GM19240 (cell line): ENCODE results near the gene PPIP5K2.

Experiments
- DNase-seq: peaks from one replicate; pipeline ENCODE4 v3.0.0; 2011; ENCODE audit warnings: low spot score; ENCODE audit not compliant: insufficient read length

The PPIP5K2 gene

DNA sequence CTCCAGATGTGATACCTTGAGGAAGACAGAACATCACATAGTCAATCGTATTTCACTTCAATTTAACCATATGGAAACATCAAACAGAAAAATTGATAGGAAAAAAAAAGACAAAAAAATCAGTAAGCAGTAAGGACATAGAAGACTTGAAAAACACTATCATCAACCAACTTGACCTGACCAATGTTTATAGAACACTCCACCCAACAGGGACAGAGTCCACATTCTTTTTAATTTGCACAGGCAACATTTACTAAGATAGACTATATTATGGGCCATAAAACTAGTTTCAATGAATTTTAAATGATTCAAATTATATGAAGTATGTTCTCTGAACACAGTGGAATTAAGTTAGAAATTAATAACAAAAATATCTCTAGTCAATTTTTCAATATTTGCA is 117.7 kb downstream of the PPIP5K2 start:
- no peak for DNase-seq

DNA sequence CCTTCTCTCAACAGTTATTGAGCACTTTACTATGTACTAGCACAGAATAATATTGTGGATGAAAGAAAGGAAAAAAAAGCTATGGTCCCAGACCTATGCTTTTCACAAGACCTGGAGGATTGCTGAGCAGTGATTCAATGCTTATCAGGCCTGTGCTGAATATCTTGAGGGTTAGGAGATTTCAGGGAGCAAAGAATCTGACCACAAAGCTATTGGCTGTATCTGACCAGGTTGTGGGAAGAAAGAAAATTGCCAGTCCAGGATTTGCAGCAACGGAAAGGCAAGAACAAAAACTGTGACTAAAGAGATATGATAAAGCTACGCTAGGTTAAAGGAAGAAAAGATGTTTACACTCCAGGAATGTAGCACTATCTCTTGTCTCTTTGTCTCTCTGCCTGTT is 123.6 kb downstream of the PPIP5K2 start:
- no peak for DNase-seq

DNA sequence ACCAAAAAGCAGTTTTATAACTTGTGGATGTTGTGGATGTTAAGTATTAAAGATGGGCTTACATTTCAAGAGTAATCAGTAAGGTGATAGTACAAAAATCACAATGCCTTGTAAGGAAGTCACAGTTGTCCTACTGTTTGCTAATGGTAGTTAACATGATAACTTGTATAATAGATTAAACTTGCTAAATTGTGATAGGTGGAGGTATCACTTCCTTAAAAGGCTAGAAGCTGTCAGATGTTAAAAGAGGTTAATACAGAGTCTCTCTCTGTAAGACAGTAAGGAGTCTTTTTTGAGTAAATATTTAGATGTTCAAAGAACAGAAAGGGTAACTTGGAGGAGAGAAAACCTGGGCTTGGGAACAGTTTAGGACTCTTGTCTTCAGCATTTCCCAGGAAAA is 124.3 kb downstream of the PPIP5K2 start:
- no peak for DNase-seq

DNA sequence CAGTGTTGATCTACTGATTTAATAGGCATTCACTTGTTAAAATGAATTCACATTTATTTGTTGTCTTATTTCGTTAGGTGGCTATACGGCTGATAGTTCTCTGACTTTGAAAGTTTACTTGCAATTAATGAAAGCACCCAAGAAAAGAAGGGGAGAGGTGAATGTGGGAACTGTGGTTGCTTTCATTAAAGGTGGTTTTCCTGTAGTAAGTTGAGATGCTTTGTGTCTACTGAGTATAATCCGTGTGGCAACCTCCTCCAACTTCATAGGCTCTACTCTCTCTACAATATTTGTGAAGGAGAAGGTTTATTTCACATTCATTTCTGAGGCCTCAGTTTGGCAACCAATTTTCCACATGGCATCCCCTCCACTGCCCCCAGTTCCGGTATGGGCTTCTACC is 125.7 kb downstream of the PPIP5K2 start:
- DNase-seq: no peak

DNA sequence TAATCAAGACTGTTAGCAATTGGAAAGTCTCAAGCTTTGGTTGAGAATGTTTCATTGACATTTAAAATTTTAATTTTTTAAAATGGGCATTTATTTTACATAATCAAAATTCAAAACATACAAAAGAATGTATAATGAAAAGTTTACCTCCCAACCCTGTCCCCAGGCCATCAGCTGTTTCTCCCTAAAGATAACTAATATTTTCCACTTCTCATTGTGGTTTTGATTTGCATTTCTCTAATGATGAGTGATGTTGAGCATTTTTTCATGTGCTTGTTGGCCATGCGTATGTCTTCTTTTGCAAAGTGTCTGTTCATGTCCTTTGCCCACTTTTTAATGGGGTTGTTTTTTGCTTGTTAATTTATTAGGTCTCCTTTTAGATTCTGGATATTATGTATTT is 127.0 kb downstream of the PPIP5K2 start:
- no peak for DNase-seq

DNA sequence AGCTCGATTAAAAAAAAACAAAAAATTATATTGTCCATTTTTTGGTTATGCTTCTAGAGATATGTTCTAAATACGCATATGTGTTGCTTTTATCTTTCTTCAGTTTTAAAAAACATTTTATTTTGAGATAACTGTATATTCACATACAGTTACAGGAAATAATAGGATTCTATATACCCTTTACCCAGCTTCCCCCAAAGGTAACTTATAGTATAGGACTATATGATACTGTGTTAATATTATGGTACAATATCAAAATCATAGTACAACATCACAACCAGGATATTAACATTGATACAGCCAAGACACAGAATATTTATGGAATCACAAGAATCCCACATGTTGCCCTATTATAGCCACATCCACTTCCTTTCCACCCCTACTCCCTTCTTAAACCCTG is 129.0 kb downstream of the PPIP5K2 start:
- no peak for DNase-seq

DNA sequence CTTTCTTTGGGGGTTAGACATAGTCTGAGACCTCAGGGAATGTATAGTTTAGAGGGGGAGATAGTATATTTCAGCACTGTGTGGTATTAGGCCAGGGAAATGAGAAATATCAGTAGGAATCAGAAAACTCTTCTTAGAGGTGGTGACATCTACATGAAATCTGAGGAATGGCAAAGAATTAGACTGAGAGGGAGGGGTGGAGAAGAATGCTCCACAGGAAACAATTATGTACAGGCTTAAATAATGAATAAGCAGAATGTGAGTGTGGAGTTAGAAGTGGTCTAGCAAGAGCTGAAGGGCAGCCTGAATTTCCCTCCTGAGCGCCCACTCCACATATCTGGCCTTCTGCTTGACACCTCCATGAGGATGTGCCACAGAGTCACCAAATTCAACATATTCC is 134.8 kb downstream of the PPIP5K2 start:
- DNase-seq: no peak

DNA sequence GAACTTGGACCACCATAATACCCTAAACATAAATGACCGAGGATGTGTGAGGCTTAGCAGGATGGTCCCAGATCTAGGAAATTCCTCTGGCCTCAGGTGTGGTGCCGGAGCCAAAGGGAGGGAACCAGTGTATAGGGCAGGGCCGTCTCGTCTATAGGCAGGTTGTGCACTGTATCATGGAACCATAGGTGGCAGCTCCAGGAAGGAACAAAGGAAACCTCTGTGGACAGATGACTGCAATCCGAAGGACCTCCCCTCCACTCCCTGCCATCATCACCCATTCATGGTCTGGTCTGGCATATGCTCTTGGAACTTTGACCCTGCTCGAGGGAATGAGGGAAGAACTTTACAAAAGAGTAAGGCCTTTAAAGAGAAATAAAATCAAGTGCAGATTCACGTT is 135.6 kb downstream of the PPIP5K2 start:
- DNase-seq: no peak

DNA sequence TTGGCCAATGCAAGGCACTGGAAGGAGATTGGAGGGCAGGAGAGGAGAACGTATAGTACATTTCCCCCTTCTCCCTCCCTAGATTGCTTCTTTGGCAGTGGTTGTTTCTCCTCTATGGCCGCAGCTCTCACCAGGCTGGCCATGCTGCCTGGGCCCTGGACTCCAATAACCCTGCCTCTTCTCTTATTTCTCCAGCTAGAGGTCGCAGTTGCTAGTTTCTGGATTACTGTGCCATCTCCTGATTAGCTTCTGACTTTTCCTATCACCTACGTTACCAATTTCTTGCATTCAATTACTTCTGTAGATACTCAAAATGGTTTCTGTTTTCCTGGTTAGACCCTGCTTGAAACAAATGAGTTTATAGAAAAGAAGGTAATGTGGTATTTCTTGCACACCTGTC is 136.1 kb downstream of the PPIP5K2 start:
- no peak for DNase-seq

DNA sequence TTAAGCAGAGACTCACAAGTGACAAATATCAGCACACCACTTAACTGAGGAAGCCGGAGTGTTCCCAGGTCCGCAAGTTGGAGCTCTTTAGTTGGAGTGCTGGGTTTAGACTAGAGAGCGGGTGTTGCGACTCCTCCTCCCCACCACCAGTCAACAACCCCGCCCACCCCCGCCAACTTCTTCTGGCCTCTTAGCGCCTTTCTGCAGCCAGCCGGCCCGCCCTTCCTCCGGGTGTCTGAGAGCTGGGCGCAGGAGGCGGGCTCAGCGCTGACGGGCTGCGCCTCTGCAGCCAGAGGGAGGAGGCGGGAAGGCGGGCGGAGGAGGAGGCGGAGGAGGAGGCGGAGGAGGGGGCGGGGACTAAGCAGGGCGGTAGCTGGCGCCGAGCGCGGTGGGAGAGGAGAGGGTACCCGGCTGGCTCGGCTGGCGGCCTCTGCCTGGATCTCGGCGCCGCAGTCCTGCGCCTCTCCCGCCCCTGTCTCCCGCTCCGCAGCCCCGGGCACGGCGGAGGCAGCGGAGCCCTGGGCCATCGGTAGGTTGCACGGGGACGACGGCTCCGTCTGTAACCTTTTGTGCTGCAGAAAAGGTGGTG is 138.4 kb downstream of the PPIP5K2 start, which contains the start of gene MACIR:
TSS of gene MACIR (plus strand) at position 396 of the 589 bp plus-strand sequence. CDS start 17,157 bp downstream, outside the sequence.
- peak; percentile 66 for DNase-seq

DNA sequence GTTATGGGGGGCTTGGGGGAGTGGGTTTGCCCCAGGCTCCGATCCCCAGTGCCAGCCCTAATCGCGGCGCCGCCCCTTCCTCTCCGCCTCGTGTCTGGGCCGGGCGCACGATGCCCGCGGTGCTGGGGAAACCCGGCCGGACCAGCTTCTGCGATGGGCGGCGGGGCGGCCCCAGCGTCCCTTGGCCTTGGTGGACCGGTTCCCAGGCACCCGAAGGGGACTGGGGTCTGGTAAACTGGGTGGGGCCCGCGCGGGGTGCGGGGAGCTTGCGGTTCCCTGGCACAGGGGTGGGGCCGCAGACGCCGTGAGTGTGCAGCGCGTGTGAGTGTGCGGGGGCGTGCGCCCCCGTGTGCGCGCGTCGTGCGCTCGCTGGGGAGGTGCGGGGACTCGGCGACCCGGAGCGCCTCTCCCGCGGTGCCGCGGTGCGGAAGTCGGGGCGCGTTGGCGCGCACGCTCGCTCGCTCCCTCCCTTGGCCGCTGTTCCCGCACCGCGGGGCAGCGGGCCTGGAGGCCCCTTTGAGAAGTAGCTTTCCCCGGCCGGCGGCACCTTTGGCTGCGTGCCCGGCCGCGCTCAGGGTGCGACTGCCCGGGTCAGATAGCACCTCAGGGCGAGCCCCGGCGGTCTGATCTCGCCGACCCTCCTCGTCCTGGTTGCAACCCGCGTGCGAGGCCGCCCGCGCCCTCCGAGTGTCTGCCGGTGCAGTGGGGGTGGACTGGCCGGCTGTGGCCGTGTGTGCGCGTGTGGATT is 139.0 kb downstream of the PPIP5K2 start:
- no peak for DNase-seq

DNA sequence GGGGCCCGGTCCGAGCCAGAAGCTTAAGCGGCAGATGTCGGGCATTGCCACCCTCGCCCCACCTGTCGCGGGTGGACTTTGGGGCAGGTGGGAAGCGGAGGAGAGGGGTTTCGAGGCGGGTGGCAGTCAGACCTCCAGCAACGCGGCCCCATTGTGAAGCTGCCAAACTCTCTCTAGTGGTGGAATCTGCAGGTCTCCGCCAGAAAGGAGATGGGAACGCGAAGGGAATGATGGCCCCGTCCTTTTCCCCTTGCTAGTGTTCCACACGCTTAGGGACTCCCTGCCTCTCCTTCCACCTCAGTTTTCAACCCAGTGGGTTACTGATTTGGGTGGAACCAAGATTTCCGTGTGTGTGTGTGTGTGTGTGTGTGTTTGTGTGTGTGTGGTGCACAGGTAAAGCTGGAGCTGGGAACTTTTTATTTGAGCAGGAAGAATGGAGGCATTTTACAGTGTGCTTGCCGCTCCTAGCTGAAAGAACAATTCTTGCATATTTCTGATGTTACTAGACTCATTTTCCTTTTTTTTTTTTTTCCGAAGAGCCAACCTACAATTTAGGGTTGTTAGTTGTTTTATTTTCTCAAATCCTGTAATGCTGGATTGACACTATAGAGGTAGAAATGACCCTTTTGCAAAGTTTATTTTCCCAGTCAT is 139.7 kb downstream of the PPIP5K2 start:
- no peak for DNase-seq

DNA sequence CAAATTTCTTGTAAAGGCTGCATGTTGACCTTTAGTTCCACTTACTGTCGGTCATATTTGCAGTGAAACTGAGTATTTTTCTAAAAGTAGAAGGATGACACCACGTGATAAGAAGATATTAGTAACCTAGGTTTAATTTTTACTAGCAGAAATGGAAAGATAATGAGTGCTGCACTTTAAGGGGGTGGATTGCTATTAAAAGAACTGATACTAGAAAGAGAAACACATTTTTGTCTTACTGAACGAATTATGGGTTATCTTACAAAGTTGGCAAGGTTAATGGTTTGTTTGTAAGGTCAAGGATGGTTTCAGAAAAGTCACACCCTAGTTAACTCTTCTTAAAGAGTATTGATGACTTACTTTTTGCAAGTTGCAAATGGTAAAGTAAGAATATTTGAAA is 140.8 kb downstream of the PPIP5K2 start:
- no peak for DNase-seq
